HG02623 (cell line): Measurements from ENCODE around the gene SRRM5.

Source experiments
- ATAC-seq: cut with Tn5 transposase; IDR thresholded peaks from one replicate; pipeline ENCODE4 v1.9.1; 2021; ENCODE audit warnings: moderate library complexity; ENCODE audit not compliant: unreplicated experiment

SRRM5 gene

DNA sequence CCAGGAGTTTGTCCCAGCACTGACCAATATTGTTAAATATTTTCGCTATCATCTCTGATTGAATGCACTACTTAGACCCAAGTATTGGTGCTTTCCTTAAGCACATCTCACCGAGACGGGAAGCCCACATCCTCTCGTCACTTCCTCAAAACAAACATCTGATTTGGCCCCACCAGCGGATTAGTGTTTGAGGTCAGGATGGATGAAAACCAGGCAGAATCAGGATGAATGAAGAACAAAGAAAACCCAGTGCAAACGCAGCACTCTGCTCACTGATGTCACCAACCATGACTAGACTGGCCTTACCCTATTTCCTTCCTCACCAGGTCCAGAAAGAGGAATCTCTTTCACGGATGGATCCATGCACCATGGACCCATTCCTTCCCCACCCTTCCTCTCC, 52.1 kb downstream of the SRRM5 start:
- ATAC-seq: no peak
